Measurements from ENCODE around the gene STXBP5.

Gene STXBP5

DNA sequence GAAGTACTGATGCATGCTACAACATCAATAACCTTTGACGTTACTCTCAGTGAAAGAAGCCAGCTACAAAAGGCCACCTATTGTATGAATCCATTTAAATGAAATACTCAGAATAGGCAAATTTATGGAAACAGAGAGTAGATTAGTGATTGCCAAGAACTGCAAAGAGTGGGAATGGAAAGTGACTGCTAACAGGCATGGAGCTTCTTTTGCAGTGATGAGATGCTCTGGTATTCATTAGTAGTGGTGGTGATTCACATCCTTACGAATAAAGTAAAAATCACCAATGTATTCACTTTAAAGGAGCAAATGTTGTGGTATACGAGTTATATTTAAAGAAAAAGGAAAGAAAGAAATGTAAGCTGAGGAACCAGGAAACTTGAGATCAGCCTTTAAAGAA, 177.5 kb downstream of the STXBP5 start:
- DNase-seq (ENCODE audit: low spot score): no peak

DNA sequence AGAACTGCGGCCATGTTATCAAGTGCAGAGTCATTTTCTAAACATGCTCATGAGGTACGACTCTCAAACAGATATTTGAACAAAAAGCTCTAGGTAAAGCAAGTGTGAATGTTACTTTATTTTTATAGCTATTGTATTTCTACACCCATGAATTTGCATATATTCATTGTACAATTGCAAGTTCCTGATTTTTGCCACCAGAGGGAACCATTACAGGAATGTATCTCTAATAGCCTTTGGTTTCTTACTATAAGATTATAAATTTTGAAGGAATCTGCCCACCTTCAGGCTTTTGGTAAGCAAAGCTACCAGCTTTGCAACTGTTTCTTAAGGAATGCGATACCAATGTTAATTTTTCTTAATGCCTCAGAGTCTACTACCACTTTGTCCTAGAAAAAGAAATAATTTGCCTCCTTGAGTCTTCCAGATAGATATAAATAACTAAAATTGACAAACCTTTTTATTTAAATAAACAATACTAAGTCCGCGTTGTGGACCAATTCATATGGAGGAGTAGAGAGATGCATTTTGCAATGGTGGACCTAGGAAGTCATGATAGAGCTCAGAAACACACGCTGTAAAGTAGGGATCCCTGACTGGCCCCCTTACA, 178.8 kb downstream of the STXBP5 start:
- DNase-seq (ENCODE audit: low spot score): peak; percentile 26

DNA sequence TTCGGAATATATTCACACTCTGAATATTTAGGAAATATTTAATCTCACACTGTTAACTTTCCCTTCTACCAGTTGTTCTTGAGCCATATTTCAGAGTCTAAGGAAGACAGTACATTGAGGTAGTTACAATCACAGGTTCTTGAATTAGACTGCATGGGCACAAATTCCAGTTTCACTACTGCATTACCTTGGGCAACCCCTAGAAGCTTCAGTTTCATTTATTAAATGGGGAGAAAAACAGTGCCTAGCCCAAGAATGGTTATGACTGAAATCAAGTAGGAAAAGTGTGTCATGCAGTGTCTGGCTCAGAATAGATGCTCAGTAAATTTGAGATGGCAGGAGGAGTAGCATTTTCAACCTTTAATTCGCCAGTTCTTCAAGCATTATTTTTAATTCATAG, 179.8 kb downstream of the STXBP5 start:
- DNase-seq (ENCODE audit: low spot score): no peak

DNA sequence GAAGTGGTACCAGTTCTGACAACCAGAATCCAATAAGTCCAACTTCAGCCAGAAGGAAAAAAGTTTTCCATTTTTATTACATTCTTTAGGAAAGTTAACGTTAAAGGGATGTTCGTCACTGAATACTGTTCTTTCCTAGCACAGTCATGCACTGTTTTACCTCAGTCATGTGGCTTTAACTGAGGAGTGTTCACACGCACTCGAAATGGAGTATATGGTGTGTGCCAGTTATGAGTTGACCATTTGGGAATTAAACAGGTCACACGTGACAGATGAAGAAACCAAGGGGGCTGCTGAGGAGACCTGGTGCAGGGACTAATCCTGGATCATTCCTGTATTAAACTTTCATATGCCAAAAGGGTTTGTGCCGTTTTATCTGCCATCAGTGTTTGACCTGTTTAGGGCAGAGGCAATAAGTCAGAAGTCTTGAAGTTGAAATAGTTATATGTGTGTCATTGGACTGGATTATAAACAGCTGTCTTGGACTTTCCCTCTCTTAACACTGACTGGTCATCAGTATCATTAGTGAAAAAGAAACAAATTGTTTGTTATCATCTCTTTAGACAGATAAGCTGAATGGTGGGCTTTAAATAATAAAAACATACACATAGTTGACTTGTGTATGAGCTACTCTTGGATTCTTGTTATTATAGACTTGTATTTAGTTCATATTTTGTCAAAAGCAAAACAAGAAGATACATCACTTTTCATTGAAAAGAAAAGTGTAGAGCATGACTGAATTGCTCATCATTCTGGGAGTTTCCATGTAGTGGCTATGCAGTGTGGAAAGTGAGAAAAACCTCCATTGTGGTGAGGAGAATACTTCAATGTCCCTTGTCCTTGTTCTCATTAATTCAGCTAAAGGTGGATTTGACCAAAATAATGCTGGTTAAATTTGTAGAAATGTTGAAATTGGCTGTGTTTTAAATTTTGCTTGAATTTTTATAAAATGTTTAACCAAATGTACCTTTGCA, 180.8 kb downstream of the STXBP5 start:
- no peak for DNase-seq (ENCODE audit: low spot score)

DNA sequence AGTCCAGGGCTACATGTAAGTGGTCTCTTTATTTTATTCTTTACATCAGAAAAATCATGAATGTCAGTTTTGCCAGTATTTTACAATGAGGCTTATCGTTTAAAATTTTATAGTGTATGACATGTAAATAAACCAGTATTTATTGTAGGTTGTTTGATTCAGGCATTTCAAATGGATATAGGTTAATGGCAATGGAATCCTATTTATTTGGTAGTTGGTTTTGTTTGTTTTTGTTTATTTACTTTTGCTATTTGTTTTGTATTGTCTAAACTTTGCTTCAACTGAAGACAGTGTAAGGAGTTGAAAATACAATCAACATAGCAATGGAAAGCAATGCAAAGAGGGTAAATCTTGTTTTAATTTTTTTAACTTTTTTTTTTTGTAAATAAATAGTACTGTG, 185.2 kb downstream of the STXBP5 start:
- DNase-seq (ENCODE audit: low spot score): no peak

DNA sequence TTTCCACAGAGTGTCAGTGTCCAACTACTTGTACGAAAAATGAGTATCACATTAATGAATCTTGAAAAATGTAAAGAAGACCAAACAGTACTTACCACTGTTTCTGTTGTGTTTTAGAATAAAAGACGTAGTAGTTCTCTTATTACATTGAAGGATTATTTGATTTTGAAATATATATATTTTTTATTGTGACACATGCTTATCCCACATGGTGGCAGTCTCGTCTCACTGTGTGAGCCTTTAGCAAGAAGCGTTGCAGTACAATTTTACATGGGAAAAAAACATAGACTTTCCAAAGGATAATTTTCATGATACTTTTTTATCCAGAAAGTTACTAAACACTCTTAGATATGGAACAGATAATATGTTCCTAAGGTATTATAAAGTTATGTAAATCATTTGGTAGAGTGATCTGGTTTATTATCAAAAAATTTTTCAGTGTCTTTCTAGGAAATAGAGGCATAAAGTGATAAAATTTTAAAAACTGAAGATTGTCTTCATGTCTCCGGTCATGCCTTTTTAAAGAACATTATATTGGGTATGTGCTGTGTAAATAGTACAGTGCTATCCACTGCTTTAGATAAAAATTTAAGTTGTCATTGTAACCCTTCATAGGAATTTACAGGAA, 186.8 kb downstream of the STXBP5 start:
- DNase-seq (ENCODE audit: low spot score): no peak

DNA sequence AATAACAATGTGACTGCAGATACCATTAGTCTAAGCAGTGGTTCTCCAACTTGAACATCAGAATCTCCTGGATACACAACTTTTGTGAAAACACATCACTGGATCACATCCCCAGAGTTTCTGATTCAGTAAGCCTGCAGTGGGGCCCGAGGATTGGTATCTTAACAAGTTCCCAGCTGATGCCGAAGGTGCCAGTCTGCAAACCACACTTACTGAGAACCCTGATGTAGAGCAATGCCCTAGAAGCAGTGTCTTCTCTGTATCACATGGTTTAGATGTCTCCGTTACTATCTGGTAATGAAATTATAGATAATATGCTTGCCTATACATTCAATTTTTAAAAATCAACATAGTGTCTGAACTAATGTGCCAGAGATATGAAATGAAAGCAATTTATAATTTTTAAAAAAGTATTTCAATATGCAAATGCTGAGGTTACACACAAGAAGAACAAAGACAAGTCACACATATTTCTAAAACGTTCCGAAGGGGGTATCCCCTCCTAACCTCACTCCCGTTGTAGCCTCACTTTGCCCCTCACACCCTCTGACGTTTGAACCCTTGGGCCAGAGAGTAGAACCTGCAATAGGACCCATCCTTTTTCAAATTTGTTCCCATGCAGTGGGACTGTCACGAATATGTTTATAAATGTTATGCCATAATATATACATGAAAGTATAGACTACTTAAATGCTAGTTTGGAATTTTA, 188.9 kb downstream of the STXBP5 start:
- DNase-seq (ENCODE audit: low spot score): no peak

DNA sequence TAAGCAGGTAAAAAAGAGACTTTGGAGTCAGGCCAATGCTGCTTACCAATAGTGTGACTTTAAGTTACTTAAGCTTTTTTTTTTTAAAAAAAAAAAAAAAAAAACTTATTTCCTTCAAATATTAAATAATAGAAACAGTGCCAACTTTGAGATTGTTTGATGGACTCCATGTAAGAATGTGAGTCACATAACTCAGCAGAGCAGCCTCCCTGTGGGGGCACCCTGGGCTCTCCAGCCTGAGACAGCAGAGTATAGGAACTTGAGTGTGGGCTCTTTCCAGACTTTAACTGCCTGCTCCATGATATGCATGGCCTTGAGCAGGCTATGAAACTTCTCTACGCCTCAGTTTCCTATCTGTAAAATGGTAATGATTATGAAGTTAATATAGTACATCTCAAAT, 190.9 kb downstream of the STXBP5 start:
- no peak for DNase-seq (ENCODE audit: low spot score)

DNA sequence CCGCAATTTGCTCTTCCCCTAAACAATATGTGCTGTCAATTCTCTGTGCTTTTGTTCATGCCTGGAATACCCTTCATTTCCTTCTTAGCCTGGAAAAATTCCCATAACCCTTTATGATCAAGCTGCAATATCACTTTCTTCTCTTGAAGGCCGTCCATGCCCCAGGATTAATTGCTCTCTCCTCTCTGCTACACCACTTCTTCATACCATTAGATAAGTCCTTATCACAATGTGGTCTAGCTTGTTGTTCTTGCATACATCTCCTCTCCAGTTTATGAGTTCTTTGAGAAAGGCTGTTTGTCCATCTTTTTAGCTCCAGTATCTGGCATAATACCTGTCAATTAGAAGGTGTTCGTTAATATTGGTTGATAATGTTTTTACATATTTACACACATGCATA, 193.1 kb downstream of the STXBP5 start:
- DNase-seq (ENCODE audit: low spot score): no peak

DNA sequence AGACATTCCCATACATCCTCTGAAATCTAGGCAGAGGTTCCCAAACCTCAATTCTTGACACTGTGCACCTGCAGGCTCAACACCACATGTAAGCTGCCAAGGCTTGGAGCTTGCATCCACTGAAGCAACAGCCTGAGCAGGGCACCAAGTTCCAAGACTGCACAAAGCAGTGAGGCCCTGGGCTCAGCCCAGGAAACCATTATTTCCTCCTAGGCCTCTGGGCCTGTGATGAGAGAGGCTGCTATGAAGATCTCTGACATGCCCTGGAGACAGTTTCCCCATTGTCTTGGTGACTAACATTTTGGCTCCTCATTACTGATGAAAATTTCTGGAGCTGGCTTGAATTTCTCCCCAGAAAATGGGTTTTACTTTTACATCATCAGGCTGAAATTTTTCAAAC, 196.8 kb downstream of the STXBP5 start:
- no peak for DNase-seq (ENCODE audit: low spot score)

DNA sequence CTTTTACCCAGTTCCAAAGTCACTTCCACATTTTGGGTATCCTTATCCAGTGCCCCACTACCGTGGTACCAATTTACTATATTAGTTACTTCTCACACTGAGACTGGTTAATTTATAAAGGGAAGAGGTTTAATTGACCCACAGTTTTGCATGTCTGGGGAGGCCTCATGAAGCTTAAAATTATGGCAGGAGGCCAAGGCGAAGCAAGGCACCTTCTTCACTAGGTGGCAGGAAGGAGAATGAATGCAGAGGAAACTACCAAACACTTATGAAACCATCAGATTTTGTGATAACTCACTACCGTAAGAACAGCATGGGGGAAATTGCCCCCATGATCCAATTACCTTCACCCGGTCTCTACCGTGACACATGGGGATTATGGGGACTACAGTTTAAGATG, 197.6 kb downstream of the STXBP5 start:
- no peak for DNase-seq (ENCODE audit: low spot score)

DNA sequence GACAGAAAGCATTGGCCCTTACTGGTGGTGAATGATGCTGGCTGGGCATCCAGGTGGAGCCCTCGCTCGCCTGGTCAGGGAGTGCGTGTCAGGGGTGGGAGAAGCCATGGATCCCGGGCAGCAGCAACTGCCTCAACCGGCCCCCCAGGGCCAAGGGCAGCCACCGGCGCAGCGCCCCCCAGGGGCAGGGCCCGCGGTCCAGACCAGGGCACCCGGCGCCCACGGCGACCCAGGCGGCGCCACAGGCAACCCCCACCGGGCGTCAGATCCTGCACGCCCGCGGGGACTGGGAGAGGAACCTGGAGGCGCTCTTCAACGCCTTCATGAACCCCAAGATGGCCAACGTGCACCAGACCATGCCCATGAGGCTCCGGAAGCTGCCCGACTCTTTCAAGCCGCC, 202.6 kb downstream of the STXBP5 start:
- DNase-seq (ENCODE audit: low spot score): no peak

DNA sequence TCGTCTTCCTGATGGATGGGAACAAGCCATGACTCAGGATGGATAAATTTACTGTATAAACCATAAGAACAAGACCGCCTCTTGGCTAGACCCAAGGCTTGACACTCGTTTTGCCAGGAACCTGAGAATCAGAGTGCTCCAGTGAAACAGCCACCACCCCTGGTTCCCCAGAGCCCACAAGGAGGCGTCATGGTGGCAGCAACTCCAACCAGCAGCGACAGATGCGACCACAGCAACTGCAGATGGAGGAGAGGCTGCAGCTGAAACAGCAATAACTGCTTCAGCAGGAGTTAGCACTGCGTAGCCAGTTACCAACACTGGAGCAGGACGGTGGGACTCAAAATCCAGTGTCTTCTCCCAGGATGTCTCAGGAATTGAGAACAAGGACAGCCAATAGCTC, 203.4 kb downstream of the STXBP5 start:
- no peak for DNase-seq (ENCODE audit: low spot score)

DNA sequence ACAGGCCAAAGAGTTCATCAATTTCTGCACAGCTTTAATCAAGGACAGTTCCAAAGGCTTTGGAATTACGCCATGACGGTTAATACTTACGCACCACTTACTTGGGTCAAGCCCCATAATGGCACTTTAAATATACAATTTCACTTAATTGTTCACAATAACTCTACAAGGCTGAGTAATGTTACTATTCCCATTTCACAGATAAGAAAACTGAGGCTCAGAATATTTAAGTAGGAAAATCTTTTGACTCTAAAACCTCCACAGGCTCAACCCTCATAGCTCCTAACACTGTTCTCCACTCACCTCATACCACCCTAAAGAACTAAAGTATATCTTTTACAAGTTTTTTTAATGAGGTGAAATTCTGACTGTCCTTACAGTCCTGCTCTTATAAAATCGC, 212.4 kb downstream of the STXBP5 start:
- no peak for DNase-seq (ENCODE audit: low spot score)

DNA sequence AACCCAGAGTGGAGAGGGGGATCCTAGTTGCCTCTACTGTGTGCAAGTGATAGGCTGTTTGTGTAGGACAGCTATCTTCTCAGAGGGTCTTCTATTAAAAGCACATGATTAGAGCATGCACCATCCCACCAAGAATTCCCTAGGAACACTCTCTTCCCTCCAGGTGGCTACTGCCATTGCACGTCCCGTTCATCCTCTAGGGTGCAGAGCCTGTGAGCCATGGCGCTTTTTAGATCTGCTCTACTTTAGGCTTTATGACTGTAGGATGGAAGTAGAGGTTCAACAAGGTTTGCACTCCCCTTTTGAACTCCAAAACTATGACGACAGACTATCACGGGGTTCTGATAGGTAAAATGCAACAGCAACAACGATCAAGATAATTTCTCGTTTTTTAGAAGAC, 213.7 kb downstream of the STXBP5 start:
- DNase-seq (ENCODE audit: low spot score): no peak

DNA sequence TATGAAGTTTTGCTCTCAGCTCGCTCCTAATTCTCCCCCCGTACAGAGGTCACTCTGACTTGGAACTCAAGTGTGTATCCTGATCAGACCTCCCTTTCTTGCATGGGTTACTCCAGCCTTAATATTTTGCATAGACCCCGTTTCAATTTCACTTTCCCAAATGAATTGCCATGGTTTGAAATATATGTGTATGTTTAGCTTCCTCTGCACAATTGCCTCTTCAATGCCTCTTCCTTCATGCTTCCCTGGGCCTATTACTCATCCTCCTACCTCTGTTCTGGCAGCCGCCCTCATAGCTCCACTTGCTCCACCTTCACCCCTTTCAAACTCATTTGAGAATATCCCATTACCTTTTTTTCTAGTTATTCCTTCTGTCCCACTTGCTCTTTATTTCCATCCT, 214.3 kb downstream of the STXBP5 start:
- DNase-seq (ENCODE audit: low spot score): no peak

DNA sequence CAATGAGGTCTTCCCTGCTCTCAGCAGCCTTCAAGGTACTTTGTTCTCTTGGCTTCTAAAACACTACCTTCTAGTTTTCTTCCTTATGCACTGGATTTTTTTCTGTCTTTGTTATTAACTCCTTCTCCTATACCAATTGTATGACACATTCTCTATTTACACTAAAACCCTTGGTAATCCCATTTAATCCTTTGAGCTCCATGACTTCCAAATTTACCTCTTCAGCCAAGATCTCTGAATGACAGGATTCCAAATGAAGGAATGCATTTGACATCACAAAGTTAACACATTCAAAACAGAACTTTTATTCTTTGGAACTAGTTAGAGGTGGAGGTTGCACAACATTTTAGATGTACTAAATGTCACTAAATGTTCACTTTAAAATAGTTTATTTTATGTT, 217.7 kb downstream of the STXBP5 start:
- DNase-seq (ENCODE audit: low spot score): no peak

DNA sequence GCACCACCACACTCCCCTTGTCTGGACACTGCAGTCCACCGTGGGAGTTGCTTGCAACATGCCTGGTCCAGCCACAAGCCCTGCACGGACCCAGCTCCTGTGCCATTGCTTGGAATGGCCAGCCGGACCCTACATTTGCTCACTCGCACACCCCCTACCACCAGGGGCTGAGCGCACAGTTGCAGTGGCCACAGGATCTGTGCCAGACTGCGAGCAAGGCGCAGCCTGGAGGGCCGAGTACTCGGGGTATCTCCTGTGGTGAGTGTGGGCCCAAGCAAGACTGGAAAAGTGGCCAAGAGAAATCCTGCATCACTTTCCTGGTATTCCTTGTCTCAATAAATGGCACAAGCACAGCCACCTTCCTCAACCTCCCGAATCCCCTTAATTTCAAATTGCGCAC, 218.9 kb downstream of the STXBP5 start:
- no peak for DNase-seq (ENCODE audit: low spot score)

DNA sequence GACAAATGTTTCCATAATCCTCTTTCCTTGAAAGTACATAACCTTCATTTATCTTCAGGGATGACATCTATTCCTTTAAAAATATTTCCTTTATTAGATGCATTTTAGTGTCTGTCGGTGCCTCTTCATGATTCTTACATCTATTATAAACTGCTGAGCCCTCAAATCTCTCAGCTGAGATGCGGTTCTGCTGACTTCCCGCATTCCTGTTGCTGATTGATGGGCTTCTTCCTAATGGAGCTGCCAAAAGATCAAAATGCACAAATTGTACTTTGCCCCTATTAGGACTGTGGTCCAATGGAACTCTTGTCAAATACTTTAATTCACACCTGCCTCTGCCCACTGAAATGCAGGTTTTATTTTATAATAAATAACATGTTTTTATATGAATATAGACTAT, 225.6 kb downstream of the STXBP5 start:
- DNase-seq (ENCODE audit: low spot score): no peak

DNA sequence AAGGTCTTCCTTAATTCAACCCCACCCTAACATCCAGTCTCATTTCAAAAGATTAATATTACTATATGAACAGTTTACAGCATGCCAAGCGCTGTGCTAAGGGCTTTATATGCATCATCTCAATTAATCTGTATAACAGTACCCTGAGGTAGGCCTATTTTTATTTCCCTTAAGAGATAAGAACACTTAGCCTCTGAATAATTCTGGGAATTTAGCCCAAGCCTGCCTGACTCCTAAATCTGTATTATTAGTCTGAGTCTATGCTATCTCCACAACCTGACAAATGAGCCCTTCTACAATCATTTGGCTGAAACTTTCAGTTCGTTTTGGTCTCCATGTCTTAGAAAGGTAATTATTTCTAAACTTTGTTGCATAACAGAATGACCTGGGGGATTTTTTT, 226.6 kb downstream of the STXBP5 start:
- no peak for DNase-seq (ENCODE audit: low spot score)

DNA sequence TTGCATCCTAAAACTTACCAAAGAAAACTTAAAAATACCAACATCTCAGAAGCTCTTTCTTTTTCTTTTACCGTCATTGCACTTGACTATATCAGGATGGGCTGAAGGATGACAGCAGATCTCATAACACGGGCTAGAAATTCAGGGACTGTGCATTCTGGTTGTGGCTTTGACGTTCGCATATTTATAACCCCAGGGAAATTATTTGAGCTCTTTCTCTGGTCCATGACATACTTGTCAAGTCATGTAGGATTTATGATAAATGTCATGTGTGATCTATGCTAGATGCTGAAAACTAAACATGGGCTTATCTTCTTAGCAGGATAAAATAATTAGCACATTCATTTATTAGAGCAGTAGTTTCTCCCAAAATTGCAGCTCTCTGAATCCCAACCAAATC, 229.9 kb downstream of the STXBP5 start:
- no peak for DNase-seq (ENCODE audit: low spot score)

DNA sequence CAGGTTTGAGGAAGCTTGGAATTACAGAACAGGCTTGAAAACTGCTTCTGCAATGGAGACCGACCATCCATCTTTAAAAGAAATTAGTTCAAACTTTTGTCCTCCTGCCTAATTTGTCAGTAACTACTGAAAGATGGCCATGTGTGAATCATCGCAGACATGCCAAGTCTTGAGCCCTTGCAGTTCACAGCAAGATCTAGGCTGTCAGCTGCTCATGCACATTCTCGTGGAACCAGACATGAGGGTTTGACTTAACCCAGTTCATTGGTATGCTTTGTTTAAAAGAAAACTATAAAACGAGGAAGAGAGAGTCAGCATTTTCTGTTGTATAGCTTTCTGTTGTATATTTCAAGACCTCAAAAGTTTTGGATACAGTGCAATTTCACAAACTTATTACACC, 230.3 kb downstream of the STXBP5 start:
- no peak for DNase-seq (ENCODE audit: low spot score)

DNA sequence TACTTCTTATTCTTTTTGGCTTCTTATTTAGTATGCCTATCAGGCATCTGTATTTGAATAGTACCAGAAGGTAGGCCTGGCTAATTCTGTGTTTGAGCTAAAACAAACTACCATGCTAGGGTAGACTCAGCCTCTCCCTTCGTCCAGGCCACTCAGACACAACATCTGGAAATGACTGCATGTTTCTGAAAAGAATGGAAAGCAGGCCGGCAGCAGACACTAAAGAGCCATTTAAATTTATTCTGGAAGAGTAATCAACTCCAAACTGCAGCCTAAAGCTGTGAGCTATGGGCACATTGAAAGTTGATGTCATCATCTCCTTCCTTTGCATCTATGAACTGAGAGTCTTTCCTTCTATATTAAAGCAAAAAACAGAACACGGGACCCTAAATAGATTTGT, 233.4 kb downstream of the STXBP5 start:
- no peak for DNase-seq (ENCODE audit: low spot score)
